Breast epithelium (tissue), 4 donors: ENCODE measurements around the gene CREB3L1. TPM values are rescaled to one million over a fixed set of nuclear protein-coding genes. Genes with fewer than 3 reads are reported as not detected.

Source experiments
- DNase-seq, 2 donors: peaks; one replicate each; pipeline ENCODE4 v3.0.0-alpha.2; 2019; ENCODE audit warnings: low spot score in 2 of 2
- H3K27ac ChIP-seq, 2 donors: fragments of 200-600 bp; sonication (generic) in 1 of 2; one replicate each; pipeline ENCODE4 v1.5.1; 2016 to 2019; ENCODE audit warnings: mild to moderate bottlenecking in 1 of 2
- H3K27me3 ChIP-seq, 2 donors: fragments of 200-600 bp; sonication (generic) in 1 of 2; one replicate each; pipeline versions ENCODE4 v1.5.1 to v1.6.0; 2017 to 2019; ENCODE audit warnings: control low read depth in 1 of 2, mild to moderate bottlenecking in 1 of 2
- H3K36me3 ChIP-seq: fragments of 200-600 bp; one replicate; pipeline ENCODE4 v1.5.1; 2019
- H3K4me1 ChIP-seq, 2 donors: fragments of 200-600 bp; sonication (generic); one replicate each; pipeline ENCODE4 v1.5.1; 2016 to 2019; ENCODE audit warnings: control low read depth in 1 of 2
- H3K4me3 ChIP-seq, 3 donors: fragments of 200-600 bp; sonication (generic); 1 replicate in 2 of 3; 2 replicates in 1 of 3; pipeline ENCODE4 v1.5.1; 2016 to 2019; ENCODE audit warnings: mild to moderate bottlenecking in 3 of 3, moderate library complexity in 2 of 3
- H3K9me3 ChIP-seq, 2 donors: fragments of 200-600 bp; sonication (generic) in 1 of 2; one replicate each; pipeline ENCODE4 v1.5.1; 2016 to 2019; ENCODE audit warnings: control low read depth in 1 of 2
- CTCF ChIP-seq, 3 donors: fragments of 450-650 bp; IDR thresholded peaks; one replicate each; pipeline ENCODE4 v1.5.1; 2016 to 2017; ENCODE audit warnings: antibody characterized with exemption in 3 of 3, mild to moderate bottlenecking in 3 of 3, moderate library complexity in 3 of 3
- POLR2A ChIP-seq: fragments of 450-650 bp; IDR thresholded peaks from one replicate; pipeline ENCODE4 v1.6.1; 2016; ENCODE audit warnings: antibody characterized with exemption, mild to moderate bottlenecking, moderate library complexity
- POLR2AphosphoS5 ChIP-seq, 3 donors: sonication (generic); formaldehyde crosslinking; IDR thresholded peaks; one replicate each; pipeline ENCODE4 v1.6.1; 2017; ENCODE audit warnings: antibody characterized with exemption in 3 of 3
- intact Hi-C: fragments of 100-400 bp; cut with DNase I; formaldehyde crosslinking; loops from one replicate; pipeline ENCODE4 v1.15.1; 2023; ENCODE audit warnings: low total_unique reads
- total RNA-seq, 3 donors: library from RNA; depleted of rRNA; stranded (reverse); fragments of >200 nt; gene quantifications; one replicate each; pipeline ENCODE4 v1.1.0, GENCODE V29; 2016

Gene CREB3L1
- total RNA-seq, 3 donors from 2014 or later: 1.6 to 5.1 (median 2.0) TPM

GRCh38 chr11:46249103-46249937 lies 28.1 kb upstream of the CREB3L1 start:
- Histone ChIP-seq H3K9me3 (no peaks in the 10 kb centered on the region), H3K27ac (no peak overlapping the region), H3K4me1 (no peaks in the 10 kb centered on the region), H3K4me3 (no peak overlapping the region), H3K36me3 (no peaks in the 10 kb centered on the region), H3K27me3 (no peaks in the 10 kb centered on the region)
- intact Hi-C loops: no loop called here
- DNase-seq: no peak
- TF ChIP-seq CTCF (IDR thresholded peaks at IDR 0.05) (no peak), POLR2A (no peak), POLR2AphosphoS5 (IDR thresholded peaks at IDR 0.05) (no peak)

DNA sequence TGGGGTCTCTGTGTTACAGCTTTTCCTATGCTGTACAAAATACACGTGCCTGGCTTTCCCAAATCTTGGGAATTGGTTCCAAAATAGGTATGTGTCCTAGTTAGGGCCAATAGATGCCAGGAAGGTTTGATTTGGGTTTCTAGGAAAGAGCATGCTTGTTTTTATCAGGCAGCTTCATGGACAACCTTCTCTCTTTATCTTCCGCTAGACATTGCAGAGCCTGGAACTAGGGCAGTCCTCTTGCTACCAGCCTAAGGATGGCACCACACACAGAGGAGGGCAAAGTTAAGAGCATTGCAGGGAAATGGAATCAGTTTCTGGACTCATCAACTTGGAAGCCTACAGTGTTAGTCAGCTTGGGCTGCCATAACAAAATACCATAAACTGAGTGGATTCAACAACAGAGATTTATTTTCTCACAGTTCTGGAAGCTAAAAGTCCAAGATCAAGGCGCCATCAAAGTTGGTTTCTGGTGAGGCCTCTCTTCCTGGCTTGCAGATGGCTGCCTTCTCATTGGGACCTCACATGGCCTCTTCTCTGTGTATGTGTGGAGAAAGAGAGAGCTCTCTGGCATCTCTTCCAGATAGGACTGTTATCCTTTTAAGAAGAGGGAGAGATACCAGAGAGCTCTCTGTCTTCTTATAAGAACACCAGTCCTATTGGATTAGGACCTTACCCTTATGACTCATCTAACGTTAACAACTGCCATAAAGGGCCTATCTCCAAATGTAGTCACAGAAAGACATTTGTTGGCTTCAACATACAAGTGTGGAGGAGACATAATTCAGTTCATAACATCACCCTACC lies 27.3 kb upstream of the CREB3L1 start:
- intact Hi-C loops: no loop called here
- H3K36me3 ChIP-seq: no peaks in the 10 kb centered on the region
- TF ChIP-seq CTCF (IDR thresholded peaks at IDR 0.05): no peak
- no peak for TF ChIP-seq POLR2AphosphoS5 (IDR thresholded peaks at IDR 0.05)
- TF ChIP-seq POLR2A: no peak
- no peak for DNase-seq
- H3K27ac ChIP-seq: no peak overlapping the region
- H3K4me3 ChIP-seq: no peak overlapping the region
- H3K9me3 ChIP-seq: no peaks in the 10 kb centered on the region
- no peaks in the 10 kb centered on the region for H3K27me3 ChIP-seq
- no peaks in the 10 kb centered on the region for H3K4me1 ChIP-seq

DNA sequence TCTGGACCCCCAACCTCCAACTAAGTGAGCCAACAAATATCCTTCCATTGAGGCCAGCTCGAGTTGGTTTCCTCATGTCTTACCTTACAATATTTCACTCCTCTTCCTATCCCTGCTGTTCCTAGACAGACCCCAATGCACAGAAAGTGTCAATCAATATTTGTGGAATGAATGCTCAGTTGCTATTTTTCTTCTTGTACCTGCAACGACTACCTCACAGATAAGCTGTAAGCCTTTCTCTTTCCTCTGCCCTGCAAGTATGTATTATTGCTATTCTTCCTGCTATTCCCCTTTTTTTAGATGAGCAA lies 26.8 kb upstream of the CREB3L1 start:
- intact Hi-C loops: no loop called here
- TF ChIP-seq POLR2AphosphoS5 (IDR thresholded peaks at IDR 0.05) (no peak), POLR2A (no peak), CTCF (IDR thresholded peaks at IDR 0.05) (no peak)
- DNase-seq: no peak

GRCh38 chr11:46251954-46252353 lies 25.5 kb upstream of the CREB3L1 start:
- intact Hi-C loops: no loop called here
- no peaks in the 10 kb centered on the region for H3K27me3 ChIP-seq
- no peak overlapping the region for H3K27ac ChIP-seq
- no peaks in the 10 kb centered on the region for H3K36me3 ChIP-seq
- no peaks in the 10 kb centered on the region for H3K9me3 ChIP-seq
- H3K4me1 ChIP-seq: no peaks in the 10 kb centered on the region
- TF ChIP-seq CTCF (IDR thresholded peaks at IDR 0.05) (no peak), POLR2AphosphoS5 (IDR thresholded peaks at IDR 0.05) (no peak), POLR2A (no peak)
- no peak for DNase-seq
- H3K4me3 ChIP-seq: no peak overlapping the region

More for the DNA sequence above, 26.8 kb upstream of the CREB3L1 start:
- Histone ChIP-seq H3K9me3 (no peaks in the 10 kb centered on the region), H3K27me3 (no peaks in the 10 kb centered on the region), H3K27ac (no peak overlapping the region), H3K36me3 (no peaks in the 10 kb centered on the region), H3K4me1 (no peaks in the 10 kb centered on the region), H3K4me3 (no peak overlapping the region)

GRCh38 chr11:46252373-46252914 lies 25.0 kb upstream of the CREB3L1 start:
- no peak for DNase-seq
- H3K4me1 ChIP-seq: no peaks in the 10 kb centered on the region
- H3K27me3 ChIP-seq: no peaks in the 10 kb centered on the region
- H3K9me3 ChIP-seq: no peaks in the 10 kb centered on the region
- TF ChIP-seq CTCF (IDR thresholded peaks at IDR 0.05) (no peak), POLR2A (no peak), POLR2AphosphoS5 (IDR thresholded peaks at IDR 0.05) (no peak)
- no peaks in the 10 kb centered on the region for H3K36me3 ChIP-seq
- intact Hi-C loops: no loop called here
- no peak overlapping the region for H3K4me3 ChIP-seq
- H3K27ac ChIP-seq: no peak overlapping the region
